Measurements from ENCODE around the gene ZBTB46.

ZBTB46 gene

DNA sequence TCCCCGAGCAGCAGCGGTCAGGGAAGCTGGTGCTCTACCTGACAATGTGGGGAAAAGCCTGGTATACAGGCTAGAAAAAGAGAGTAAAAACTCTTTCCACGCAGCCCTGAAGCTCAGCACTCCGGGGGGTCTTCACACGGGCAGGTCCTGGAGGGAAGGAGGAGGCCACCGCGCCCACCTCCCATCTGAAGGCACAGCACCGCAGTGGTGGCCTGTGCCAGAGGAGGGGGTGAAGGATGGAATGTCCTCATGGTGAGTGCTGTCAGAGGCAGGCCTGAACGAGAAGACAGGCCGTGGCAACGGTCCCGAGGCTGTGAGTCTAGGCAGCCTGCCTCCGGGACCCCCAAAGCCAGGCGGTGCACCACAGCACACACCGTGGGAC lies 85.6 kb downstream of the ZBTB46 start:
- no peak for DNase-seq (ENCODE audit: low read depth)

DNA sequence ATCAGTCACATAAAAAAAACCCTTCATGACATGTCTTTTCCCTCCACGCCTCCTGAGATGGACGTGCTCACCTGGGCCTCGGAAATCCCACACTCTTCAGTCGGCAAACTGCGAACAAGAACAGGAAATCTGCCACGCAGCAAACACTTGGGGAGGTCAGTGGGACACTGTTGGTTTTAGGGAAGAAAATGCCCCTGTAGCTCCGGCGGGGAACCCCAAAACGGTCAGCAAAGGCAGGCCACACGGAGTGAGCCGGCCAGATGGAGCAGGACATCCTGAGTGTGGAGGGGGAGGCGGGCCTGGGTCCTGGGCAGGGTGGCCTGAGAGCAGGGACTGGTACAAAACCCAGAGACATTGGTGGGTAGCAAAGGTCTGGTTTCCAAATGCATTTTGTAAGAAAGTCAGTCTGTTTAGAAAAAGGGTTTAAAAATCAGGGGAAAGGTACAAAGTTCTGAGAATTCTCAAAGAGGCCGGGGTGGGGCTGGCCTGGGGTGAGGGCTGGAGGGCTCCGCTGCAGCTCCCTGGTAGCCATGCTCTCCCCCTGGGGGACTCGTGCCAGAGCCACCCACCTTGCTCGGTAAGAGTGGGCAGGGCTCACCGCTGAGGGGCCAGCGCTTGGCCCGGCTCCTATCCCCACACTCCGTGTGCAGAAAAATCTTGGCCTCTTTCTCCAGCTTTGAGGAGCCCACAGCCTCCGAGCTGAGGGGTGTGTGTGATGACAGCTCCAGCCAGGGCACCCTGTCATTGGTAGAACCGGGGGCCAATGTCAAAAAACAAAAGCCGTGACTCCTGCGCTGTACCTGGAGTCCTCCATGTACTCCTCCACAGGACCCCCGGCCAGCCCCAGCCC lies 86.3 kb downstream of the ZBTB46 start:
- no peak for DNase-seq (ENCODE audit: low read depth)

DNA sequence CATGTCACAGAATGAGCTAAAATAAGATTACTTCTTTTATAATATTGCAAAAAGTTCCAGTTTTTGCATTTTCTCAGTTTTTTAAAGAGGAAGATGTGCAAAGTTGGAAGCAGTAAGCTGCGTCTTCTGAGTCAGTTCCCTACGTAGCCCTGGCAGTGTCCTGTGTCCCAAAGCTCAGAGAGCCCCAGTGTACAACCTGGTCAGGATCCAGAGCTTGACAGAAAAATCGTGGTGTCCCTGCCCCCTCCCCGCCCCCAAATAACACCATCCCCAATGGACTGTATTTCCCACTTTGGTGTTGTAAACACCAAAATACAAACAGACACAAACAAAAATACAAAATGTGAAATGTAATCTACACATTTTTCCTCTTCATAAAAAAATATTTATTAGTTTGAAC lies 86.9 kb downstream of the ZBTB46 start:
- DNase-seq (ENCODE audit: low read depth): no peak

- no peak for DNase-seq (ENCODE audit: low read depth)
Observed at GRCh38 chr20:63743210-63743970, 87.7 kb downstream of the ZBTB46 start.

DNA sequence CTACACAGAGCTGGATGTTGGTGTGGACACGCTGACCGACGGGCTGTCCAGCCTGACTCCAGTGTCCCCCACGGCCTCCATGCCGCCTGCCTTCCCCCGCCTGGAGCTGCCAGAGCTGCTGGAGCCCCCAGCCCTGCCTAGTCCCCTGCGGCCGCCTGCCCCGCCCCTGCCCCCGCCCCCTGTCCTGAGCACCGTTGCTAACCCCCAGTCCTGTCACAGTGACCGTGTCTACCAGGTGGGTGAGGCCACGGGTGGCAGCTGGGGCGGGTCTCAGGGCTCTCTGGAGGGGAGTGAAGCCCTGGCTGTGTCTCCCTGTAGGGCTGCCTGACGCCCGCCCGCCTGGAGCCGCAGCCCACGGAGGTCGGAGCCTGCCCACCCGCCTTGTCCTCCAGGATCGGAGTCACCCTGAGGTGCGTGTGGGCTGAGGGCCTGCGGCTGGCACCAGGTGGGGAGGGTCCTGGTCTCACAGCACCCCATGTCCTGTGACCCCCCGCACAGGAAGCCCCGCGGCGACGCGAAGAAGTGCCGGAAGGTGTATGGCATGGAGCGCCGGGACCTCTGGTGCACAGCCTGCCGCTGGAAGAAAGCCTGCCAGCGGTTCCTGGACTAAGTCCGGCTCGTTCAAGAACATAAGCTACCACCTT lies 88.6 kb downstream of the ZBTB46 start:
- DNase-seq (ENCODE audit: low read depth): no peak

GRCh38 chr20:63741676-63742380 lies 89.2 kb downstream of the ZBTB46 start:
- DNase-seq (ENCODE audit: low read depth): no peak

GRCh38 chr20:63741354-63741675 lies 89.7 kb downstream of the ZBTB46 start:
- DNase-seq (ENCODE audit: low read depth): no peak

DNA sequence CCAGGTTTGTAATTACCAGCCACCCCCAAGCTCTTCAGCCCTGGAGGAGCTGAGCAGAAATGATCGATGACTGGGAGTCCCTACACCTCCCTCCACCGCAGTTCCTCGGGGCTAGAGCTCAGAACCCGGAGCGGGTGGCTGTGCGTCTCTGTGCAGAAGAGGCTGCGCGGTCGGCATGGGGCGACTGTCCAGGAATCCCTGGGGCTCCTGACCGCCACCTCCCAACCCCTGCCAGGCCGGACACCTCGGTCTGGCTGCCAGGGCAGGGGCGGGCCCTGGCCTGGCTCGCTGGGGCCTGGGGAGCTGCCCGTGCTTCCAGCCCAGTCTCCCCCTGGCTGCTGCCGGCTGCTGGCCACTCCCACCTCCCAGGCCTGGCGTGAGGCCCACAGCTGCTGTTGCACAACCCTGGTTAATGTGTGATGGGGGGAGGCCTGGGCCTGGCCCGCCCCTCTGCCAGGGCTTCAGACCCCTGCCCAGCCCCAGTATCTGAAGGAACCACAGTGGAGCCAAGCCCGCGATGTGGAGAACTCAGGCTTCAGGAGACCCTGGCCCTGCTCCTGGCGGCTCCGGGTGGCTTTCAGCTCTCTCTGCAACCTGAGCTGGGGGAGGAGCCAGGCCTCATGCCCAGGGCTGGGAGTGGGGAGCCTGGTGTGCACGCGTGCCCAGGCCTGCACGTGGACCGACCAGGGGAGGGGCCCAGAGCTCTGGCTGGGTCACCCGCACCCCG lies 90.3 kb downstream of the ZBTB46 start:
- DNase-seq (ENCODE audit: low read depth): peak; percentile 91

GRCh38 chr20:63740070-63740626 lies 90.9 kb downstream of the ZBTB46 start:
- no peak for DNase-seq (ENCODE audit: low read depth)

DNA sequence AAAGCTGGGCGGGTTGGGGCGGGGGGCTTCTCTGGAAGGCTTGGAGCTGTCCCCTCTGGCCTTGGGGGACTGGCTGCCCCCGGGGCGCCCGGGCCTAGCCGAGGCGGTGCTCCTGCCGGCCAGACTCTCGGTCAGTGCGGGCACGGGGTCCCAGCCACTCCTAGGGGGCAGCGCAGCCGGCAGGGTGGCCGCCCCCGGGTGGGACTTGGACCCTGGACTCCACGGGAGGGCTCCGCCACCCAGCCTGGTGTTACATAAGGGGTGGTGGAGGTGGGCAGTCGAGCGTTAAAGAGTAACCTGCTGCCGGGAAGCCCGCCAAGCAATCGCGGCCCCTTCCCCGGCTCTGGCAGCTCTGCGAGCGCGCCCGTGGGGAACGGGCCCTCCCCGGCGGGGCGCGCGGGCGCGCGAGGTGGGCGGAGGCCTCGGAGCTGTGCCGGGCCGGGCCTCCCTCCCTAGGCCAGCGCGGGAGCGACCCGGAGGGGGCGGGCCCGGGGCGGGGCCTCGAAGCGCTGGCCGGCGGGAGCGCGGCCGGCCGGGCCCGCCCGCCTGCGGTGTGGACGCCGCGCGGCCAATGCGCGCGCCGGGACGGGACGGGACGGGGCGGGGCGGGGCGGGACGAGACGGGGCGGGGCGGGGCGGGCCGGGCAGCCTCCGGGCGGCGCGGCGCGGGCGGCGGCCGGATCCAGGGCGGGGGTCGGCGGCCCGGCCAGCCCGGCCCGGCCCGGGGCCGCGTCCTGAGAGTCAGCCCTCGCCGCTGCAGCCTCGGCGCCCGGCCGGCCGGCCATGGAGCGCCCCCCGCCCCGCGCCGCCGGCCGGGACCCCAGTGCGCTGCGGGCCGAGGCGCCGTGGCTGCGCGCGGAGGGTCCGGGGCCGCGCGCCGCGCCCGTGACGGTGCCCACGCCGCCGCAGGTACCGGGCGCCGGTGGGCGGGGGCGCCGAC lies 91.7 kb downstream of the ZBTB46 start, which contains the start of gene SLC2A4RG:
TSS of gene SLC2A4RG (plus strand) at position 647 of the 940 bp plus-strand sequence. CDS start at position 784, 137 bp downstream.
- peak; percentile 67 for DNase-seq (ENCODE audit: low read depth)

GRCh38 chr20:63738687-63739129 lies 92.4 kb downstream of the ZBTB46 start:
- no peak for DNase-seq (ENCODE audit: low read depth)

DNA sequence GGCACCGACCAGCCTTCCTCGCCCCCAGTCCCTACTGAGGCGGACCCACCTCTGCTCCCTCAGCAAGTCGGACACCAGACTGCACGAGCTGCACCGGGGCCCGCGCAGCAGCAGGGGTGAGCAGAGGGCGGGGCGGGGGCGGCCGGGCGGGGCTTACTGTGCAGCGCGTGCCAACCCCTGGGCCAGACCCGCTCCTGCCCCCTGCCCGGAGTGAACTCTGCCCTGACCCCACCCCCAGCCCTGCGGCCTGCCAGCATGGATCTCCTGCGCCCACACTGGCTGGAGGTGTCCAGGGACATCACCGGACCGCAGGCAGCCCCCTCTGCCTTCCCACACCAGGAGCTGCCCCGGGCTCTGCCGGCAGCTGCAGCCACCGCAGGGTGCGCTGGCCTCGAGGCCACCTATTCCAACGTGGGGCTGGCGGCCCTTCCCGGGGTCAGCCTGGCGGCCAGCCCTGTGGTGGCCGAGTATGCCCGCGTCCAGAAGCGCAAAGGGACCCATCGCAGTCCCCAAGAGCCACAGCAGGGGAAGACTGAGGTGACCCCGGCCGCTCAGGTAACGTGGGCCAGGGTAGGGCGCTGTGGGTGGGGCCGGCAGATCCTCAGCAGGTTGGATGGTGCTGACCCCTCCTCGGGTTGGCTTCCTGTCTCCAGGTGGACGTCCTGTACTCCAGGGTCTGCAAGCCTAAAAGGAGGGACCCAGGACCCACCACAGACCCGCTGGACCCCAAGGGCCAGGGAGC lies 92.9 kb downstream of the ZBTB46 start:
- no peak for DNase-seq (ENCODE audit: low read depth)

DNA sequence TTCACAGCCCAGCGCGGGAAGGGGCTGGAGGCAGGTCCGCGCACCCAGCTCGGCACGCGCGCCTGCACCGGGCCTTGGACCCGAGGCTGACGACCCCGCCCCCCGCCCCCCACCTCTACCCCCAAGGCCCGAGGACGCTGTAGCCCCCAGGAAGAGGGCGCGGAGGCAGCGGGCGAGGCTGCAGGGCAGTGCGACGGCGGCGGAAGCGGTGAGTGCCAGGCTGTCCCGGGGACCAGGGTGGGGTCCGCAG lies 93.4 kb downstream of the ZBTB46 start:
- no peak for DNase-seq (ENCODE audit: low read depth)

DNA sequence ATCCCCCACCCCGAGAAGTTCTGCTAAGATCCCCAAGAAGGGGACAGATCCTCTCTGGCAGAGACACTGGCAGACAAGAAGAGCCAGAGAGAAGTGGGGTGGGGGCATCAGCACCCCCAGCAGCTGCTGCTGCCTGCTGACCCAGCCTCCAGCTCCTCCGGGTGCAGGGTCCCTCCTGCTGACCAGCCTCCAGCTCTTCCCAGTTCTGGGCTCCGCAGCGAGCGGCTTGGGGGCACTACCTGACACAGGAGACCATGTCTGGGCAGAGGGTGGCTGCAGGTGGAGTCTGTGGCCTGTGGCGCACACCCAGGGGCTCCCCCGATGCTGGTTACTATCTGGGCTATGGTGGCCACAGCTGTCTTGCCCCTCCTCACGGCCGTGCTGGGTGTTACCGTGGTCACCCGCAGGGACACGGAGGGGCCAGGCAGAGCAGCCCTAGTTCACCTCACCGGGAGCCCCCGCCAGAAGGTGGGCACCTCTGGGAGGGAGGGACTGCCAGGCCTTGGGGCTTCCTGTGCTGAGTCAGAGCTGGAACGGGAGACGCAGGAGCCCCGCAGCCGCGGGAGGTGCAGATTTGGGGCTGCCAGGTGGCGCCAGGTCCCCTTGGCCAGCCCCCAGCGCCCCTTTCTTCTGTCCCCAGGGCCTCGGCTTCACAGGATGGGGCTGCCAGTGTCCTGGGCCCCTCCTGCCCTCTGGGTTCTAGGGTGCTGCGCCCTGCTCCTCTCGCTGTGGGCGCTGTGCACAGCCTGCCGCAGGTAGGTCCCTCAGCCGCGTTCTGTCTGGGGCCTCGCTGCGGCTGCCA lies 94.0 kb downstream of the ZBTB46 start:
- no peak for DNase-seq (ENCODE audit: low read depth)

- no peak for DNase-seq (ENCODE audit: low read depth)
Observed at GRCh38 chr20:63735859-63736718, 95.0 kb downstream of the ZBTB46 start, which contains the start of gene LIME1. LIME1 (plus strand) TSS chr20:63736664; CDS start chr20:63737550, 886 bp downstream.

DNA sequence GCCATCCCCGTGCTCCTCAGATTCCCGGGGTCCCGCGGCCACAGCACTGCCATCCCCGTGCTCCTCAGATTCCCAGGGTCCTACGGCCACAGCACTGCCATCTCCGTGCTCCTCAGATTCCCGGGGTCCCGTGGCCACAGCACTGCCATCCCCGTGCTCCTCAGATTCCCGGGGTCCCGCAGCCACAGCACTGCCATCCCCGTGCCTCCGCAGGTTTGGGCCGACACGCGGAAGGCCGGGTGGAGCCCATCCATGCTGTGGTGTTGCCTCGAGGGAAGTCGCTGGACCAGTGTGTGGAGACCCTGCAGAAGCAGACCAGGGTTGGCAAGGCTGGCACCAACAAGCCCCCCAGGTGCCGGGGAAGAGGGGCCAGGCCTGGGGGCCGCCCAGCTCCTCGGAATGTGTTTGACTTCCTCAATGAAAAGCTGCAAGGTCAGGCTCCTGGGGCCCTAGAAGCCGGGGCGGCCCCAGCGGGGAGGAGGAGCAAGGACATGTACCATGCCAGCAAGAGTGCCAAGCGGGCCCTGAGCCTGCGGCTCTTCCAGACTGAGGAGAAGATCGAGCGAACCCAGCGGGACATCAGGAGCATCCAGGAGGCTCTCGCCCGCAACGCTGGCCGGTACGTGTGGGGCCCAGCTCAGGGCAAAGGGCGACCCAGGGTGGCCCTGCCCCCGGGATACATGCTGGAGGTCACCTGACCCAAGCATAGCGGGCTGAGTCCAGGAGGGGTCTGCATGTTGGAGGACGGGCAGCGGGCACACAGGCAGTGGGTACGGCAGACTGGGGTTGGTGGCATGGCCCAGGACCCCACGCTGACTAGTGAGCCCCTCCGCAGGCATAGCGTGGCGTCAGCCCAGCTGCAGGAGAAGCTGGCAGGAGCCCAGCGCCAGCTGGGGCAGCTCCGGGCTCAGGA lies 95.9 kb downstream of the ZBTB46 start:
- DNase-seq (ENCODE audit: low read depth): no peak
